NCI-H524 (cell line): ENCODE measurements around the gene NPDC1.
A peak's percentile ranks its signal among the peaks of the same experiment; 100 is the strongest.
"Not testable (repeated sequence)": the region's sequence is repeated elsewhere in the genome, so short reads cannot be mapped to it uniquely, and the experiment has no call there.

ENCODE experiments used
- DNase-seq, 2 experiments: peaks; one replicate each; lab custom pipeline; 2025; lab: John Stamatoyannopoulos, UW

Gene NPDC1

DNA sequence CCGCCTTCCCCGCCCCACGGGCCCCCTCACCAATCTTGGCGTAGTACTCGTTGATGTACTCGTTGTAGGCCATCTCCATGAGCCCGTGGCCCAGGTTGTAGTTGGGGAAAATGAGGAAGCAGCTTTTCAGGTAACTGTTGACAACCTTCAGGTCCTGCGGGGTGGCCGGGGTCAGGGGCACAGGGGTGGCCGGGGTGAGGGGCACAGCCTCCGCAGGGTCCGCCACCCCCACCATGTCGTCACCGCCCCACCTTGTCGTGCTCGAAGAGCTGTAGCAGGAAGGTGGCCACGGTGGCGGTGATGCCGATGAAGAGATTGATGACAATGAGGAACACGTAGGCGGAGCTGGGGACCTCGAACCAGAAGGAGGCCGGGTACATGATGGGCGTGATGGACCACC lies 34.8 kb downstream of the NPDC1 start:
- no peak for DNase-seq

DNA sequence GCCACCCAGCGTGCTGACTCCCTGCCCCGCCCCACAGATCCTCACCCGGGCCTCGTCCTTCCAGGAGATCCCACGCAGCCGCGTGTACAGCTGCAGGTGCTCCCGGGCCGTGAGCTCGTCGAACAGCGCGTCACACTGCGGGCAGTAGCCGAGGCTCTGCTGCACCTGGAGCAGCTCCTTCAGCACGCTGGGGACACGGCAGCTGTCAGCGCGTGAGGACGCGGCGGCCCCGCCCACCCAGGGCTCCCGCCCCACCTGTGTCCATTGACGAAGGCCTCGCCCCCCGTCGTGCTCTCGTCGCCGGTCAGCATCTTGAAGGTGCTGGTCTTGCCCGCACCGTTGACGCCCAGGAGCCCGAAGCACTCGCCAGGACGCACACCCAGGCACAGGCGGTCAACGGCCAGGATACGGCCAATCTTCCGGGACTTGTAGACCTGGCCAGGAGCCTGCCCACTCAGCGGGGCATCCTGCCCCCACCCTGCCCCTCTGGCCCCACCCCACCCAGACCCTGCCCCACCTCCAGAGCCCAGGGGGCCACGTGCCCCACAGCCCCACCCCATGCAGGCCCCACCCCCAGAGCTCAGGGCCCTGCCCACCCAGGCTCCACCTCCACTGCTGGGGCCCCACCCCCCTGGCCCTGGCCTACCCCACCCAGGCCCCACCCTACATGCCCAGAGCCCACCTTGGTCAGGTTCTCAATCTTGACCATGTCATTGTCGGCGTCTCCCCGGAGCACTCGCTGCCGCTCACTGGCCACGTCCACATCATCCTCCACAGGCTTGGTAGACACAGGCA lies 35.8 kb downstream of the NPDC1 start:
- DNase-seq = no peak

DNA sequence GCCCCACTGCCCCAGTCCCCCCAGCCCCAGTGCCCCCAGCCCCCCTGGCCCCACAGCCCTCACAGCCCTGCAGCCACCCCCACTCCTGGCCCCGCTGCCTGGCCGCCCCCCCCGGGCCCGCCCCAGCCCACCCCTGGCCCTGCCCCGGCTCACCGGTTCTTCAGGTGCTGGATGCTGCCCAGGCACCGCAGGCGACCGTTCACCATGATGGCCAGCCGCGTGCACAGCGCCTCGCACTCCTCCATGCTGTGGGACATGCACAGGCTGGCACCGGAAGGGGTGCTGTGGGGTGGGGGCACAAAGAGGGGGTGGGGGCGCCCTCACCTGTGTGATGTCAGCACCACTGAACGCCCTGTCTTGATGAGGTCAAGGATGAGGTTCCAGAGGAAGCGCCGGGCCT lies 36.8 kb downstream of the NPDC1 start:
- no peak for DNase-seq

DNA sequence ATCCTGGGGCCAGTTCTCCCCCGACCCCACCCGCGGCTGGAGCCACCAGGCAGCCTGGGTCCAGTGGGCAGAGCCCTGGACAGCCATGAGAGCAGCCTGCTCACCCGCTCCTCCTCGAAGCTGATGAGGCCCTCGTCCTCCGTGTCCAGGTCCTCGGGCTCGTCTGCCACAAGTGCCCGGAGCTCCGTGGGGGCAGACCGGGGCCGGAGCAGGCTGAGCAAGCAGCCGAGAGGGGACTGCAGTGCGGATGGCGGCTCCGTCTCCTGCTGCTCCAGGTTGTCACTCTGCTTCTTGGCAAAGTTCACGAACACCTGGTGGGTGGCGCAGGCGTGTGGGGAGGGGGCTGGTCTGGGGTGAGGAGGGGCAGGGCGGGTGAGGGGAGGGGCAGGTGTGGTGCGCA lies 37.7 kb downstream of the NPDC1 start:
- no peak for DNase-seq

DNA sequence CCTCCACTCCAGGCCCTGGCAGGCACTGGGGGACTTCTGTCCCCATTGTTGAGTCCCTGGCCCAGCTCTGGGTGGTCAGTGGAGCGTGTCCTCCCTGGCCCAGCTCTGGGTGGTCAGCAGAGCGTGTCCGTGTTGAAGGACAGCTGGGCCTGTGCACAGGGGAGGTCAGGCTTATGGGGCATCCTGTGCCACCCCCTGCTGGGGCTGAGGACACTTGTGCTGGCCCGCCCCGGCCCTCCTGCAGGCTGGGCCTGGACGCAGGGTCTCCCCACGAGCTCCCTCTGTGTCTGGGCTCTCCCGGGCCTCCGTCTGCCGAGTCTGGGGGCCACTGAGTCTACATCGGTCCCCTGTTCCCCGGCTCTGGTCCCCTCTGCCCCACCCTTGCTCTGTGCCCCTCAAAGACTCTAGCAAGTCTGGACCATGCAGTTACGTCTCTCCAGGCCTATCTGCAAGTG lies 38.1 kb downstream of the NPDC1 start:
- DNase-seq = no peak

DNA sequence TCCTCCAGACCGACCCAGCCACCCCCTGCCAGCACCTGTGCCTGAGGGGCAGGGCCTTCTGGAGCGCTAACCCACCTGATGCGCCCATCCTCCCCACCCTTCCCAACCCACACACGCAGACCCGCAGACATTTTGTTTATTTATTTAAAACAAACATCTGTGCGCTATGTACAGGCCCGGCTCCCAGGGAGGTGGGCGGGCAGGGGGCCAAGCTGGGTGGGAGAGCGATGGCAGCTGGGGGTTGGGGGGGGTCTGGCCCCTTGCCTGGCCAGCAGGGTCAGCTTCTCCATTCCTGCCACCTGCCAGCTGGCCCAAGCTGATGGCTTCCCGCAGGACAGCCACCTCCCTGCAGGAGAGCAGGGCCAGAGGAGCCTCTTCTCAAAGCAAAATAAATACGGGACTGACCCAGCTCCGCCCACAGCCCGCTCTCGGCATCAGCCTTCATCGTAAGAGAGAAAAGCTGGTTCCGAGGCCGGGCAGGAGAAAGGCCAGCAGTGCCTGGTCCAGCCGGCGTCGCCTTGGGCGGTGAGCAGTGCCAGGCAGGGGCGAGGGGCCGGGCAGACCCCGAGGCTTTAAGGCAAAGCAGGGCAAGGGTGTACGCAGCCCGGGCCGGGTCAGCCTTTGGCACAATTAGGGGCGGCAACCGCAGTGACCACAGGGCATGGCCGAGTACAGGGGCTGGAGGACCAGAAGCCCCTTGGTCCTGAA lies 38.7 kb downstream of the NPDC1 start:
- no peak for DNase-seq

DNA sequence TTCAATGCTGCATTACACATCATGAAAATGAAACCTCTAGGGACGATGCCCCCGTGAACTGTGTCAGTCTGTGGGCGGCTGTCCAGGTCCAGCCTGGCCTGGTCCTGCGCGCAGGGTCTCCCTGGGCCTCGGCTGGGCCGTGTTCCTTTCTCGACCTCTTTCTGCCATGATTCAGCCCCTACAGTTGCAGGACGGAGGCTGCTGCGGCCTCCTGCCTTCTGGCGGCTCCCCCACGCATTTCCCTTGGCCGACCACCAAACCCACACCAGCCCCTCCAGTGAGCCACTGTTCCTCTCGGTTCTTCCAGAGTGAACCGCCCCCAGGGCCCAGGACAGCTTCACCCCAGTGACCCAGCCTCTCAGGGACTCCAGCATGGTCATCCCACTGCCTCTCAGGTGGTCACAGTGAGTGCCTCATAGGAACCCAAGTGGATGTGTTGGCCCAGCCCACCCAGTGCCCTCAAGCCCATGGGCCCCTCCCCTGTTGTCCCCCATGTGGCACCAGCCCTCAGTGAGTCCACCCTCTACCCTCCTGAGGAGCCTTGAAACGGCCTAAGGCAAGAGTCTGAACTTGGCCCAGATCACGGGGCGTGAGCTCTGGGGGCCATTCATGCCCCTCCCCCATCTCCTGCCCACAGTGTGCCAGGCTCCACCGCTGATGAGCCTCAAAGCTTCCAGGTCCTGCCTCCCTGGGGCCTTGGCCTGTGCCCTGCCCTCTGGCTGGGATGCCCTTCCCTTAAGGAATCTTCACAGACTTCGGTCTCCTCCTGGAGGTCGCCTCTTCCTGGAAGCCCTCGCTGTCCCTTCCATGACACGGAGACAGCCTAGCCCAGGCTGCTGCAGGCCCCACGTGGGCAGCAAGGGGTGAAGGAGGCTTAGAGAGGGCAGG lies 39.6 kb downstream of the NPDC1 start:
- DNase-seq = no peak

DNA sequence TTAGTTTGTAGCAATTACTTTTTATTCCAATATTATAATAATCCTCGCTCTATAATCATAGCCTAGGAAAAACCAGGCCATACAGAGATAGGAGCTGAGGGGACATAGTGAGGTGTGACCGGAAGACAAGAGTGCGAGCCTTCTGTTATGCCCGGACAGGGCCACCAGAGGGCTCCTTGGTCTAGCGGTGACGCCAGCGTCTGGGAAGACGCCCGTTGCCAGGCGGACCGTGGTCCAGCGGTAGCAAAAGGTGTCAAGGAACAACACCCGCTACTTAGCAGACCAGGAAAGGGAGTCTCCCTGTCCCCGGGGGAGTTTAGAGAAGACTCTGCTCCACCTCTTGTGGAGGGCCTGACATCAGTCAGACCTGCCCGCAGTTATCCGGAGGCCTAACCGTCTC lies 41.7 kb downstream of the NPDC1 start:
- not testable (repeated sequence) for DNase-seq

DNA sequence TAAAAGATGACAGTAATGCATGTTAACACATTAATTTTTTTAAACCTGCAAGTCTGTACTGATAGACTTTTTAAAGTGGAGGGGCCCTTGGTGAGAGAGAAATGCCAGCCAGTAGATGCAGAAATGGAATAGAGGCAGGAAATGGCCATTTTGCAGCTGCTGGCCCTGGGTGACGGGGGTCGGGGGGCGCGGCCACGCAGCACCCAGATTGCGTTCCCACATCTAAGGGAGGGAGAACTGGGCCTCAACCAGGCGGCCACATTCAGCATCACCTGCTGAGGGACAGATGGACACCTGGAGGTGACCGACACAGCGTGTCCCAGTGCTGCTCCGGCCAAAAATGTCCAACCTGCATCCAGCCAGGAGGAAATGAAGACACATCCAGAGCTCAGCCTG lies 43.3 kb downstream of the NPDC1 start:
- DNase-seq = no peak

DNA sequence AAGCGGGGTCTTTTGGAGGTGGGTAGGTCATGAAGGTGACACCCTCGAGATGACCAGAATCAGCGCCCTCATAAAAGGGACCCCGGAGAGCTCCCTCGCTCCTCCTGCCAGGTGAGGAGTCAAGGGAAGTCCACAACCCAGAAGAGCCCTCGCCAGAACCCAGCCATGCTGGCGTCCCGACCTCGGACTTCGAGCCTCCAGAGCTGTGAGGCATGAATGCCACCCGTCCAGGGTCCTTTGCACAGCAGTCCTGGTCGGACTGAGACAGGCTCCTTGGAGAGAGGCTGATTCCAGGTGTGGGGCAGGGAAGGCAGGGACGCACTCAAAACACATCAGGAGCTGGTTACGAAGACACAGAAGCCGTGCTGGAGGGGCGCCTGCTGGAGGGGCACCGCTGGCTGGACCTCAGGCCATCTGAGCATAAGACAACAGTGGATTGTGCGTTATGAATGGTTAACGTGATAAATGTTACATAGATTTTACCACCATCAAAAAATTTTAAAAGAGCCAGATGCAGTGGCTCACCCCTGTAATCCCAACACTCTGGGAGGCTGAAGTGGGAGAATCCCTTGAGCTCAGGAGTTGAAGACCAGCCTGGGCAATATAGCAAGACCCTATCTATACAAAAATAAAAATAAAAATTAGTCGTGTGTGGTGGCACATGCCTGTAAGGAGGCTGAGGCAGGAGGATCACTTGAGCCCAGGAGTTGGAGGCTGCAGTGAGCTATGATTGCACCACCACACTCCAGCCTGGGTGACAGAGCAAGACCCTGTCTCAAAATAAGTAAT lies 43.9 kb downstream of the NPDC1 start:
- no peak for DNase-seq

DNA sequence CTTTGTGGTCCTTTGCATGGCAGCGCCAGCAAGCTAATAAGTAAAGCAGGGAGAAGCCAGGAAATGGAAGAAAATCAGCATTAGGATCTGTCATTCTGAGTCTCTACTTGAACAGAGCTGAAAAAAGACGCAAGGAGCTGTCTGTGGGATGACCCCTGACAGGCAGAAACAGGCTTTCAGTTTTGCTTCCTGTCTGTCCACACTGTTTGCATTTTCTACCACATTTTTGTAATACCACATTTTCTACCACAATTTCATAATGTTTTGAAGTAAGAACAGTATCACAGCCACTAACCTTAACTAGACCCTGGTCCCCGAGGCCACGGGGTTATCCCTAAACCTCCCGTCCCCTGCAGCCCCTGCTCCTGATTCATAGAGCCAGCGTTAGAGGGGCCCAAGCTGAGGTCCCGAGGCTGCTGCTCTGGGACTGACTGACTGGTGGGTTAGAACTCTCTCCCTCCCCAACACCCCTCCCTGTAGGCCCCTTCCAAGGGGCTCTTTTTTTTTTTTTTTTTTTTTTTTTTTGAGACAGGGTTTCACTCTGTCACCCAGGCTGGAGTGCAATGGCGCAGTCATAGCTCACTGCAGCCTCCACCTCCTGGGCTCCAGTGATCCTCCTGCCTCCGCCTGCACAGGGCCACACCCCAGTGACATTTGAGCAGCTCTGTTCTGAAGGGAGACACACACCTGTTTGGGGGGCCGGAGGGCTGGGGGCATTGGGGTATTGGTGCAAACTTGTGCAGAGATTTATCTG lies 45.6 kb downstream of the NPDC1 start:
- no peak for DNase-seq

DNA sequence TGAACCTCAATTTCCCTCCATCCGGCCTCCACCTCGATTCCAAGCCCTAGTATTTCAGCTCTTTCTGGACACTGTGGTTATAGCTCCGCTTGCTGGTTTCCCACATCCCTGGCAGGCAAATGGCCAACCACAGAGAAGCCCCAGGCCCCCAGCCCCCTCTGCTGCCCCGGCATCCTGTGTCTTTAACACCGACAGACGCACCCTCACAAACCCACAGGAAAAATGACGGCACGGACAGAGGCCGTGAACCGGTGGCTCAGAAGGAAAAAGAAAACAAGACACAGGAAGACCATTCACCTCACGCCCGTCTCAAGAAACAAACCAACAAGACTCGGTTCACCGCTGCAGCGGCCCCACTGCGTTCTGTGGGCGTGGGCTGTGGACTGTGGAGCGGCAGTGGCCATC lies 48.1 kb downstream of the NPDC1 start:
- no peak for DNase-seq

DNA sequence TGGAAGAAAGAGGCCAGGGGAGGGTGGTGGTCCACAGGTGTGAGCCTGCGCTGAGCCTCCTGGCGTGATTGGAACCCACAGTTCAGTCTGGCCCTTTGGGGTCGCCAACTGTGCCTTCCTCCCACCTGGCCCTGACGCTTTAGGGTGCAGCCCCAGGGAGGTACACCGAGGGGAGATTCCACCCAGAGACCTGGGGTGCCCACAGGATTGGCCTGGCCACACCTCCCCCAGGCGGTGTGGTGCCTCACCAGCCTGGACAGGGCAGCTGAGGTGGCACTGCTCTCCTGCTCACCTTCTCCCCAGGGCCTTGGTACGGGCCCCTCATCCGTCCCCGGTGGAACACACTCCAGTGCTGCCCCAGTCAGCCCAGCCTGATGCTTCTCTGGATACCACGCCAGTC lies 48.6 kb downstream of the NPDC1 start:
- DNase-seq = no peak

DNA sequence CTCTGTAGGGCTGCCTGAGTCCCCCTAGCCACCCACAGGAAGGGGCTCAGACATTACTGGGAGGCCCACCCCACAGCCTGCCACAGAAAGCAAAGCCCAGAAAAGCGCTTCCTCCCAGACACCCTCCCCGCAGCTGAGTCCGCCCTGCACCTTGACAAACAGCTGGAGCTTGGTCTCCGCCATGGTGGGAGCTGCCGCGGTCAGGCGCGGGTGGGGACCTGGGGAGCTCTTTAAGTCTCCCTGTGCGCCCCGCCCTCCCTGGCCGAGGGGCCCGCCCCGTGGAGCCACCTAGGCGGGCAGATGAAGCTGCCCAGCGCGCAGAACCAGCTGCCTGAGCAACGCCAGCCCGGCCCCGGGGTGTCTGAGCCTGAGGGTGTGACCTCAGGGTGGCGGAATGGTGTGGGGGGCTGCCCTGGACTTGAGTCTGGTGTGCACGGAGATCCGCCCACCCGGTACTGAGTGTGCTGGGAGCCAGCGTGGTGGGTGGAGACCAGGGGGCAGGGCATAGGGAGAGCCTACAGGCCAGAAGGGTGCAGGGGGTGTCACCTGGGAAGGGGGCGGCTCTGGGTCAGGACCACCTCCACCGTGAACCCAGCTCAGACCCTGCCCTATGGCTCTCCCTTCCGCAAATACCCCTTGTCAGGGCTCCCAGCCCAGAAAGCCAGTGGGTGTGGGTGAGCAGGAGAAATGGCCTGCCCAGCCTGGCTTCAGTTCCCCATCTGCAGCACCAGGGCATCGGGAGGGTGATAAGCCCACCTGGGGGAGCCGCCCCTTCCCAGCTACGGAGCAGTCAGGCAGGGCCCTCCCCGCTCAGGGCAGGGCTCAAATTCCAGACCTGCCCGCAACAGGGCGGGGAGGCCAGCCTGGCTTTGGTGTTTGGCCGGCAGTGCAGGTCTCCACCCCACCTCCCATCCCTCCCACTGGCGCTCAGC lies 49.4 kb downstream of the NPDC1 start, which contains the start of gene CLIC3:
Gene CLIC3, minus strand, starts transcription at position 208 of the 932 bp plus-strand sequence. Its CDS starts 25 bp downstream, at position 183.
- peak in 1 of 2 experiments; percentile 40 for DNase-seq

DNA sequence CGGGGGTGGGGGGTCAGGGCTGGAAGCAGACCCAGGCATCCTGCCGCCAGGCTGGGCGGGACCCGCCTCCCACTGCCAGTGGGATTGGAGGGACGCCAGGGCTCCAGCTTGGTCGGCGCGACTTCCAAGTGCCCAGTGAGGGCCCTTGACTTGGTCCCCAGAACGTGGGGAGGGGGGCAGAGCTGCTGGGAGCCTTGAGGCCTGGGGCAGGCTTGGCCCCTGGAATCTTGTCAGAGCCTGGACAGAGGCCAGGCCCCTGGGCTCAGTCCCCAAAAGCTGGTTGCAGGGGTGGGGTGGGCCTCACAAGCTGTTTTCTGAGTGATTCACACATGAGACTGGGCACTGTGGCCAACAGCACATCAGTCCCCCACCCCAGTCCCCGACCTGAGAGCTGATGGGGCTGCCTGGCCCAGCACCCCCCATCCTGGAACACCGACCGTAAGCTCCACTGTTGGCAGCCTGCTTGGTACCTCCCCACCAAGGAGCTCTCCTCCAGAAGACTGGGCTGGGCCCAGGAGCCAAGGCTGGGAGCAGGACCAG lies 50.1 kb downstream of the NPDC1 start:
- peak in 1 of 2 experiments; percentile 31 for DNase-seq

DNA sequence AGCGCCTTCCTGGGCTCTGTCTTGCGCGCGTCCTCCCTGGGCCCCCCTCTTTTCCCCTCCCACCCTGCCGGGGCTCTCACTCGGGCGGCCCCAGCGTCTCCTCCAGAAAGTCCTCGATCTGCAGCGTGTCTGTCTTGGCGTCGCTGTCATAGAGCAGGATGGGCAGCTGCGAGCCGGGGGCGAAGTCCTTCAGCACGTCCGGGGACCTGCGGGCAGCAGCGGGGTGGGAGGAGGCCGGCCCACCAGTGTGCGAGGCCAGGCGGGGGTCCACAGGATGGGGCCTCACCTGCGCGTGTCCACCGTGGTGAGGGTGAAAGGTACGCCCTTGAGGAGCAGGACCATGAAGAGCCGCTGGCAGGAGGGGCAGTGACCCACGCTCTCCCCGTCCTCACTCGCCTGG lies 50.6 kb downstream of the NPDC1 start:
- no peak for DNase-seq

DNA sequence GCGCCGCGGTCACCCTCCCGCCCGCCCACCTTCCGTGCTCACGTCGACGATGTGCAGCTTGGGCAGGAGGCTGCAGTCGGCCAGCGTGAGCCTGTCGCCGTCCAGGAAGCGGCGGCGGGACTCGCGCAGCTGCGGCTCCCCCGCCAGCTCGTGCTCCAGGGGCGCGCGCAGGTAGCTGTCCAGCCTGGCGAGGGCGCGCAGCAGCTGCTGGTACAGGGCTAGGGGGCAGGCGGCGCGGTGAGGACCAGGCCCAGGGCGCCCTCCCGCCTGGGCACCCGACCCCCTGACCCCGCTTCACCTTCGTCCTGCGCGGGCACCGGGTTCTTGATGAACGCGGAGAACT lies 51.1 kb downstream of the NPDC1 start:
- DNase-seq = no peak

DNA sequence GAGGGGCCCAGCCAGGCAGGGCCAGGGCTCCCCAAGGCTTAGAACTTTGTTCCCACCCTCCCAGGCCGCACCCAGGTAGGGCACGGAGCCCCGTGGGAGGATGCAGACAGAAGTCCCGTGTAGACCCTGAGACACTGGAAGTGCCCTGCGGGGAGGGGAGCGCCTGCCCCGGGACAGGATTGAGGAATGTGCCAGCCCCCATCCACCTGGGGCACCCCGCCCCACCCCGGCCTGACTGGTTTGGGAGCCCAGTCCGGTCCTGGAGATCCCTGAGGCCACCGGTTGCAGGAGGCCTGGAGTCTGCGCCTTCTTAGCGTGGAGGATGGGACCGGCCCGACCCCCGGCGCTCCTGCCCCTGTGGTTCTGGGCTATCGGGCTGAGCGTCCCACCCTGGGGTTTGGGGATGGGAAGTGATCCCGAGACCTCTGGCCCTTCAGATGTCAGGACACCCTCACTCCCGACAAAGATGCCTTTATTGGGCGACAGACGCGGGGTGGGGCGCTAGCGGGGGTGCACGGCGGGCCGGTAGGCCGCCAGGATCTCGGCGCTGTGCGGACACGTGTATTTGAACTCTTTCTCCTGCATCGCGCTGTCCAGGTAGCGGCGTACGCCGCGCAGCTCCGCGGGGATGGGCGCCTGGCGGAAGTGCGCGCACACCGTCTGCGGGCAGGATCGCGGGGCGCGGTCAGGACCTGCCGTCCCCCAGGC lies 51.6 kb downstream of the NPDC1 start:
- DNase-seq = no peak

DNA sequence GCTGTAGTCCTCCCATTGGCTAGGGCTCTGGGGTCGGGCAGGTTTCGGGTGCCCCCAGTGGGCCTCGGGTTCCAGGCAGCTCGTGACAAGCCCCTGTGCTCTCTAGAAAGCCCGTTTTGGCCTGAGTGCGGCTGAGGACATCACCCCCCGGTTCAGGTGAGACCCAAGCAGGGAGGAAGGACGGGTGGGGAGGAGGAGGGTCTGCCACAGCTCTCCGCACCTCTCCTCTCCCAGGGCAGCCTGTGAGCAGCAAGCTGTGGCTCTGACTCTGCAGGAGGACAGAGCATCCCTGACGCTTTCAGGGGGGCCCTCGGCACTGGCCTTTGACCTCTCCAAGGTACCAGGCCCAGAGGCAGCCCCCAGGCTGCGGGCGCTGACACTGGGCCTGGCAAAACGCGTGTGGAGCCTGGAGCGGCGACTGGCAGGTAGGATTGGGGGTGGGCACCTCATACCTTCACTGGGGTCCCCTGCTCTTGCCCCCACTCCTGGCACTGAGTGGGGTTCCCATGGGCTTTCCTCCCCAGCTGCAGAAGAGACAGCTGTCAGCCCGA lies 53.1 kb downstream of the NPDC1 start:
- no peak for DNase-seq
